WTC11 (cell line): ENCODE measurements around the gene ZNF394. TPM values are rescaled to one million over a fixed set of nuclear protein-coding genes. Genes with fewer than 3 reads are reported as not detected.

Source experiments
- ATAC-seq: fragments of 200-7000 bp; cut with Tn5 transposase; 2 replicates; pipeline ENCODE4 v1.10.0; 2021; ENCODE audit warnings: mild to moderate bottlenecking, moderate library complexity
- CTCF ChIA-PET: fragments of 300-600 bp; sonication (Branson Sonifier 250); formaldehyde crosslinking; loops from one replicate; lab custom pipeline; 2021; ENCODE audit warnings: antibody characterized with exemption; lab: Charles Lee
- POLR2A ChIA-PET: fragments of 350-600 bp; sonication (Branson Sonifier 250); formaldehyde crosslinking; loops from one replicate; lab custom pipeline; 2021; ENCODE audit warnings: antibody characterized with exemption; lab: Charles Lee
- DNase-seq: peaks from one replicate; pipeline ENCODE4 v3.0.0; 2021; ENCODE audit warnings: low spot score
- H3K27ac Mint-ChIP-seq: 2 replicates; pipeline ENCODE4 v1.8.0; 2021; ENCODE audit warnings: mixed read lengths
- H3K27me3 Mint-ChIP-seq: 2 replicates; pipeline ENCODE4 v1.8.0; 2021; ENCODE audit warnings: low read depth, mild to moderate bottlenecking, moderate library complexity, mixed read lengths
- H3K36me3 Mint-ChIP-seq: 2 replicates; pipeline ENCODE4 v1.8.0; 2021; ENCODE audit warnings: mixed read lengths
- H3K4me1 Mint-ChIP-seq: 2 replicates; pipeline ENCODE4 v1.8.0; 2022; ENCODE audit warnings: mixed read lengths
- H3K4me3 Mint-ChIP-seq: 2 replicates; pipeline ENCODE4 v1.8.0; 2021; ENCODE audit warnings: mild to moderate bottlenecking, moderate library complexity, mixed read lengths
- H3K9me3 Mint-ChIP-seq: 2 replicates; pipeline ENCODE4 v1.8.0; 2021; ENCODE audit warnings: mixed read lengths
- EMX1 ChIP-seq: fragments of 250-450 bp; sonication (Bioruptor Pico); IDR thresholded peaks from 2 replicates; pipeline ENCODE4 v1.8.0; 2021; ENCODE audit warnings: mild to moderate bottlenecking
- ESRRA ChIP-seq: sonication (generic); formaldehyde crosslinking; IDR thresholded peaks from 2 replicates; pipeline ENCODE4 v1.8.1; 2022; ENCODE audit warnings: mild to moderate bottlenecking, missing genetic modification reagents, borderline replicate concordance
- ETV6 ChIP-seq: sonication (generic); formaldehyde crosslinking; IDR thresholded peaks from 2 replicates; pipeline ENCODE4 v1.8.1; 2022; ENCODE audit warnings: mild to moderate bottlenecking, missing genetic modification reagents
- GRHL2 ChIP-seq: fragments of 250-450 bp; sonication (Bioruptor Pico); IDR thresholded peaks from 2 replicates; pipeline ENCODE4 v1.8.0; 2022; ENCODE audit warnings: mild to moderate bottlenecking, moderate library complexity; ENCODE audit not compliant: insufficient replicate concordance, severe bottlenecking
- NFE2L1 ChIP-seq: sonication (generic); formaldehyde crosslinking; IDR thresholded peaks from 2 replicates; pipeline ENCODE4 v1.8.1; 2023; ENCODE audit warnings: missing genetic modification reagents
- OVOL2 ChIP-seq: fragments of 250-450 bp; sonication (Bioruptor Pico); IDR thresholded peaks from 2 replicates; pipeline ENCODE4 v1.9.0; 2021; ENCODE audit warnings: mild to moderate bottlenecking, borderline replicate concordance
- PRRX2 ChIP-seq: fragments of 250-450 bp; sonication (Bioruptor Pico); IDR thresholded peaks from 2 replicates; pipeline ENCODE4 v1.8.0; 2021; ENCODE audit warnings: mild to moderate bottlenecking
- ZNF138 ChIP-seq: sonication (generic); formaldehyde crosslinking; conservative IDR thresholded peaks from 2 replicates; pipeline ENCODE4 v1.8.1; 2022; ENCODE audit warnings: mild to moderate bottlenecking, moderate library complexity, missing genetic modification reagents
- ZNF671 ChIP-seq: fragments of 250-450 bp; sonication (Bioruptor Pico); IDR thresholded peaks from 2 replicates; pipeline ENCODE4 v1.8.0; 2021; ENCODE audit warnings: mild to moderate bottlenecking
- total RNA-seq: library from RNA; stranded (reverse); gene quantifications from 3 replicates; pipeline ENCODE4 v1.2.3, GENCODE V29; 2021
- TF ChIP-seq, protein P1 (sequence below): sonication (generic); formaldehyde crosslinking; IDR thresholded peaks from 2 replicates; pipeline ENCODE4 v1.8.1; 2022; ENCODE audit warnings: mild to moderate bottlenecking, missing genetic modification reagents, moderate library complexity, borderline replicate concordance
- TF ChIP-seq, protein P2 (sequence below): sonication (generic); formaldehyde crosslinking; IDR thresholded peaks from 2 replicates; pipeline ENCODE4 v1.8.0; 2022; ENCODE audit warnings: mild to moderate bottlenecking, missing genetic modification reagents
- TF ChIP-seq, protein P3 (sequence below): sonication (generic); formaldehyde crosslinking; IDR thresholded peaks from 2 replicates; pipeline ENCODE4 v1.8.0; 2023; ENCODE audit warnings: missing genetic modification reagents
- TF ChIP-seq, protein P4 (sequence below): sonication (generic); formaldehyde crosslinking; IDR thresholded peaks from 2 replicates; pipeline ENCODE4 v1.8.1; 2022; ENCODE audit warnings: low read depth, mild to moderate bottlenecking, moderate library complexity, missing genetic modification reagents, borderline replicate concordance
- TF ChIP-seq, protein P5 (sequence below): sonication (generic); formaldehyde crosslinking; conservative IDR thresholded peaks from 2 replicates; pipeline ENCODE4 v1.8.1; 2022; ENCODE audit warnings: mild to moderate bottlenecking, missing genetic modification reagents
- TF ChIP-seq, protein P6 (sequence below): sonication (generic); formaldehyde crosslinking; IDR thresholded peaks from 2 replicates; pipeline ENCODE4 v1.8.1; 2023; ENCODE audit warnings: mild to moderate bottlenecking, moderate library complexity, missing genetic modification reagents
- TF ChIP-seq, protein P7 (sequence below): sonication (generic); formaldehyde crosslinking; conservative IDR thresholded peaks from 2 replicates; pipeline ENCODE4 v1.8.1; 2023; ENCODE audit warnings: mild to moderate bottlenecking, low read depth, missing genetic modification reagents, moderate library complexity

ZNF394 gene
- total RNA-seq, 1 experiment from 2014 or later, result 24.0 TPM

DNA sequence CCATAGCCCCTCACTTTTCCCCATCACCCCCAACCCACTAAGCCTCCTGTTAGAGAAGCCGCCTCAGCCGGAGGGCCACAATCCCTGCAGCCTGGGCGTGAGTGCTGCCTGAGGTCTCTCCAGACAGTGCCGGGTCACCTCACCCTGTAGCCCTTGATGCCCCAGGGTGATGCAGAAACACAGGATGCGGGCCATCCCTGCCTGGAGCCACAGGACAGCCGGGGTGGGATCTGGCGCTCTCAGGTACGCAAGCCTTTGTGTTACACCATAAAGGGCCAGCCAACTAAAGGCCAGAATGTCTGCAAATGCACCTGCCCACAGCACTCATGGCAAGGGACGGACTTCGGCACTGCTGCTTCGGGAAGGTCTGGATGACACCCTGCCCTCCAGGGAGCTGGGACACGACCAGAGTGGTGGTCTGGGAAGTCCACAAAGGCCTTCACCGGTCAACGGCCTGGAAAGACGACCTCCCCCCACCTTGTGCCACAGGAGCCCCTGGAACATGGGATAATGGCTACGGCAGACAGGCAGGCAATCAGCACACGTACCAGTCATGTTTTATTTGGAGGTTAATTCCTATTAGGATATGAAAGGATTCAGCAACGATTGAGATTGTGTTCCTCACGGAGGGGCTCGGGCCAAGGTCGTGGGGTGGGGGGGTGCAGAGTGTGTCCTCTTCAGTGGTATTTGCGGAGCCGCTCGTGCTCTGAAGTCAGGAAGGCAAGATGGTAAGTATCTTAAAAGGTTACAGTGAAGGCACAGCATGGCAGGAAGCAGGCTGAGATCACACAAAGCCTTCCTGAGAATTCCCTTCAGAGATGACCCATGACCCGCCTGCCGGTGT lies 42.2 kb downstream of the ZNF394 start (continued):
- TF ChIP-seq, protein P1, sequence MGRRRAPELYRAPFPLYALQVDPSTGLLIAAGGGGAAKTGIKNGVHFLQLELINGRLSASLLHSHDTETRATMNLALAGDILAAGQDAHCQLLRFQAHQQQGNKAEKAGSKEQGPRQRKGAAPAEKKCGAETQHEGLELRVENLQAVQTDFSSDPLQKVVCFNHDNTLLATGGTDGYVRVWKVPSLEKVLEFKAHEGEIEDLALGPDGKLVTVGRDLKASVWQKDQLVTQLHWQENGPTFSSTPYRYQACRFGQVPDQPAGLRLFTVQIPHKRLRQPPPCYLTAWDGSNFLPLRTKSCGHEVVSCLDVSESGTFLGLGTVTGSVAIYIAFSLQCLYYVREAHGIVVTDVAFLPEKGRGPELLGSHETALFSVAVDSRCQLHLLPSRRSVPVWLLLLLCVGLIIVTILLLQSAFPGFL, result no peak

DNA sequence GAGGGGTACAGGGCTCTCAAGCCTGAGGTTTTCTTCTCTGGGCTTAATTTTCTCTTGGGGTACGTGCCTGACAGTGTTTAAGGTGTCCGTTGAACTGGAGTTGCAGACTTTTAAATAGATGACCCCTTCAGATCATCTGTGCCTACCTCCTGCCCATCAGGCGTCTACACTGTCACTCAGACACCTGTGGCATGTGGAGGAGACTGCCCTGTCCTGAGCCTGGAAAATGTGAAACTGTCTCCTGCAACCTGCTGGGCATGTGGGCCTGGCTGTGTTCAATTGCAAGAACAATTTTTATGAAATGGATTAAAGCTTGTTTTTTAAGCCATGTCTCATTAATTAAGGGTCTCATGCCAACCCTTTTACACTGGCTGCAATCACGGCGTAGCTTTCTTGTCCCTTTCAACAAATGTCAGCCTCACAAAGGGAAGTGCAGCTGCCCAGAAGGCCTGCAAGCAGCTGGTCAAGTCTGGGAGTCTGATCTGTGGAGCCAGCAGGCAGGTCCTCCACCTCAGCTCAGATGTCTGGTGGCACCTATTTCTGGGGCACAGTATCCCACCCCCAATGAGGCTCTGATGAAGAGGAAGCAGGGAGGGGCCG lies 42.9 kb downstream of the ZNF394 start:
- ATAC-seq, result no peak
- Mint-ChIP-seq H3K27me3 (no peaks in the 10 kb centered on the region), H3K4me3 (no peak overlapping the region), H3K9me3 (peaks cover 13% of the 10 kb centered on the region), H3K4me1 (peaks cover 3% of the 10 kb centered on the region; the same call in 1 of the 2 replicates), H3K27ac (no peak overlapping the region), H3K36me3 (peaks cover 67% of the 10 kb centered on the region)
- ChIA-PET POLR2A (interaction anchor here (1.3 kb wide), 1 partner anchor 64 kb away, joined by 3 read pairs; no protein-coding TSS in a partner anchor), CTCF (no interaction called here)
- peak; percentile 45; the same call in 1 of the 2 replicates for TF ChIP-seq EMX1 (CRISPR knock-in tag)
- TF ChIP-seq, protein P2, sequence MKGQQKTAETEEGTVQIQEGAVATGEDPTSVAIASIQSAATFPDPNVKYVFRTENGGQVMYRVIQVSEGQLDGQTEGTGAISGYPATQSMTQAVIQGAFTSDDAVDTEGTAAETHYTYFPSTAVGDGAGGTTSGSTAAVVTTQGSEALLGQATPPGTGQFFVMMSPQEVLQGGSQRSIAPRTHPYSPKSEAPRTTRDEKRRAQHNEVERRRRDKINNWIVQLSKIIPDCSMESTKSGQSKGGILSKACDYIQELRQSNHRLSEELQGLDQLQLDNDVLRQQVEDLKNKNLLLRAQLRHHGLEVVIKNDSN (CRISPR knock-in tag), result no peak
- no peak for DNase-seq

DNA sequence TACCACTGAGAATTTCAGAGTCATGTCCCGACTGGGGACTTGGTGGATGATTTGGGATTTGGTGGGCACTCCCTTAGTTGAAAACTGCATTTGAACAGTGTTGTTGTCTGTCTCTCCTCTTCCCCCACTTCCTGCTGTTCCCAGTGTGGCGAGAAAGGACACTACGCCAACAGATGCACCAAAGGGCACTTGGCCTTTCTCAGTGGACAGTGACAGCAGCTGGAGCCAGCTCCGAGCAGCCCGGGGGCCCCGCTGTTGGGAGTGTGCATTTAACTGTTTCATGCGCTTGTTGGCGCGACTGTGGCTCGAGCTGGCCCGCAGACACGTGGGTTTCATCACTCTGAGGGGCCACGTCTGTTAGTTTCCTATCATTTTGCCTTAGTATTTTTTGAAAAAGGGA lies 43.8 kb downstream of the ZNF394 start:
- ATAC-seq, result no peak
- Mint-ChIP-seq H3K27me3 (no peaks in the 10 kb centered on the region), H3K4me3 (no peak overlapping the region), H3K36me3 (peaks cover 68% of the 10 kb centered on the region), H3K27ac (peak overlapping the region; percentile 49; the same call in 1 of the 2 replicates), H3K4me1 (peaks cover 3% of the 10 kb centered on the region; the same call in 1 of the 2 replicates), H3K9me3 (peaks cover 13% of the 10 kb centered on the region)
- ChIA-PET CTCF (interaction anchor here (1.2 kb wide), 1 partner anchor 9 kb away, joined by 3 read pairs; no protein-coding TSS in a partner anchor), POLR2A (interaction anchor here (0.5 to 1.3 kb wide), 4 partner anchors 10 to 1347 kb away, joined by 3 to 5 read pairs (median 3); partner anchors contain the start of genes BUD31 and PDAP1)
- DNase-seq, result no peak
- no peak for TF ChIP-seq ESRRA
- no peak for TF ChIP-seq ETV6 (CRISPR knock-in tag)
- no peak for TF ChIP-seq ZNF671

DNA sequence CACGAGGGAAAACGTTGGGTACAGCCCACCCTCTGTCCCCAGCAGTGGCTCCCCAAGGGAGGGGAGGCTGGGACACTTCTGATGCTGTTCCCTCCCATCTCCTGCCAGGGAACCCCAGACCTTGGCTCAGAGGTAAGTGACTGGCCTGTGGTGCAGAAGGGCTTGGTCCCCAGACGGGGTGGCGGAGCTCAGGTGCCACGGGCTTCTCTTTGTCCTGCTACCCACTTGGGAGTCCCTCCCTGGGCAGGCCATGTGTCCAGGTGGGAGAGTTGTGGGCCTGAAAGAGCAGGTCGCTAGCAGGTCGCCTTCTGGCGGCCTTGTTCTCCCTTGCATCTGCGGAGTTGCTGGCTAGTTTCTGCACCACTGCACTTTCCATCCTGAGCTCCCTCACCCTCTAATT lies 44.2 kb downstream of the ZNF394 start:
- ATAC-seq (no peak), DNase-seq (no peak)
- Mint-ChIP-seq H3K27me3 (no peaks in the 10 kb centered on the region), H3K27ac (peak overlapping the region; percentile 49; the same call in 1 of the 2 replicates), H3K4me3 (no peak overlapping the region), H3K4me1 (peaks cover 3% of the 10 kb centered on the region; the same call in 1 of the 2 replicates), H3K36me3 (peaks cover 69% of the 10 kb centered on the region), H3K9me3 (peaks cover 13% of the 10 kb centered on the region)
- POLR2A ChIA-PET, result interaction anchor here (0.5 to 1.4 kb wide), 6 partner anchors 9 to 1347 kb away, joined by 3 to 6 read pairs (median 4); partner anchors contain the start of genes BUD31, CPSF4, PDAP1 and PTCD1
- CTCF ChIA-PET, result interaction anchor here (1.2 to 1.5 kb wide), 2 partner anchors 8 to 47 kb away, joined by 3 to 4 read pairs; partner anchors contain the start of genes BUD31 and PDAP1
- no peak for TF ChIP-seq GRHL2 (CRISPR knock-in tag)
- TF ChIP-seq, protein P3, sequence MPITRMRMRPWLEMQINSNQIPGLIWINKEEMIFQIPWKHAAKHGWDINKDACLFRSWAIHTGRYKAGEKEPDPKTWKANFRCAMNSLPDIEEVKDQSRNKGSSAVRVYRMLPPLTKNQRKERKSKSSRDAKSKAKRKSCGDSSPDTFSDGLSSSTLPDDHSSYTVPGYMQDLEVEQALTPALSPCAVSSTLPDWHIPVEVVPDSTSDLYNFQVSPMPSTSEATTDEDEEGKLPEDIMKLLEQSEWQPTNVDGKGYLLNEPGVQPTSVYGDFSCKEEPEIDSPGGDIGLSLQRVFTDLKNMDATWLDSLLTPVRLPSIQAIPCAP (CRISPR knock-in tag), result no peak
- TF ChIP-seq, protein P4, sequence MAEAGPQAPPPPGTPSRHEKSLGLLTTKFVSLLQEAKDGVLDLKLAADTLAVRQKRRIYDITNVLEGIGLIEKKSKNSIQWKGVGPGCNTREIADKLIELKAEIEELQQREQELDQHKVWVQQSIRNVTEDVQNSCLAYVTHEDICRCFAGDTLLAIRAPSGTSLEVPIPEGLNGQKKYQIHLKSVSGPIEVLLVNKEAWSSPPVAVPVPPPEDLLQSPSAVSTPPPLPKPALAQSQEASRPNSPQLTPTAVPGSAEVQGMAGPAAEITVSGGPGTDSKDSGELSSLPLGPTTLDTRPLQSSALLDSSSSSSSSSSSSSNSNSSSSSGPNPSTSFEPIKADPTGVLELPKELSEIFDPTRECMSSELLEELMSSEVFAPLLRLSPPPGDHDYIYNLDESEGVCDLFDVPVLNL, result no peak
- TF ChIP-seq, protein P5, sequence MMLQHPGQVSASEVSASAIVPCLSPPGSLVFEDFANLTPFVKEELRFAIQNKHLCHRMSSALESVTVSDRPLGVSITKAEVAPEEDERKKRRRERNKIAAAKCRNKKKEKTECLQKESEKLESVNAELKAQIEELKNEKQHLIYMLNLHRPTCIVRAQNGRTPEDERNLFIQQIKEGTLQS (CRISPR knock-in tag), result no peak
- TF ChIP-seq ZNF138, result no peak
- no peak for TF ChIP-seq ETV6 (CRISPR knock-in tag)
- TF ChIP-seq, protein P1, result no peak
- TF ChIP-seq, protein P6, sequence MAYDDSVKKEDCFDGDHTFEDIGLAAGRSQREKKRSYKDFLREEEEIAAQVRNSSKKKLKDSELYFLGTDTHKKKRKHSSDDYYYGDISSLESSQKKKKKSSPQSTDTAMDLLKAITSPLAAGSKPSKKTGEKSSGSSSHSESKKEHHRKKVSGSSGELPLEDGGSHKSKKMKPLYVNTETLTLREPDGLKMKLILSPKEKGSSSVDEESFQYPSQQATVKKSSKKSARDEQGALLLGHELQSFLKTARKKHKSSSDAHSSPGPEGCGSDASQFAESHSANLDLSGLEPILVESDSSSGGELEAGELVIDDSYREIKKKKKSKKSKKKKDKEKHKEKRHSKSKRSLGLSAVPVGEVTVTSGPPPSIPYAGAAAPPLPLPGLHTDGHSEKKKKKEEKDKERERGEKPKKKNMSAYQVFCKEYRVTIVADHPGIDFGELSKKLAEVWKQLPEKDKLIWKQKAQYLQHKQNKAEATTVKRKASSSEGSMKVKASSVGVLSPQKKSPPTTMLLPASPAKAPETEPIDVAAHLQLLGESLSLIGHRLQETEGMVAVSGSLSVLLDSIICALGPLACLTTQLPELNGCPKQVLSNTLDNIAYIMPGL, result no peak
- no peak for TF ChIP-seq NFE2L1 (CRISPR knock-in tag)
- no peak for TF ChIP-seq PRRX2
- TF ChIP-seq, protein P7, sequence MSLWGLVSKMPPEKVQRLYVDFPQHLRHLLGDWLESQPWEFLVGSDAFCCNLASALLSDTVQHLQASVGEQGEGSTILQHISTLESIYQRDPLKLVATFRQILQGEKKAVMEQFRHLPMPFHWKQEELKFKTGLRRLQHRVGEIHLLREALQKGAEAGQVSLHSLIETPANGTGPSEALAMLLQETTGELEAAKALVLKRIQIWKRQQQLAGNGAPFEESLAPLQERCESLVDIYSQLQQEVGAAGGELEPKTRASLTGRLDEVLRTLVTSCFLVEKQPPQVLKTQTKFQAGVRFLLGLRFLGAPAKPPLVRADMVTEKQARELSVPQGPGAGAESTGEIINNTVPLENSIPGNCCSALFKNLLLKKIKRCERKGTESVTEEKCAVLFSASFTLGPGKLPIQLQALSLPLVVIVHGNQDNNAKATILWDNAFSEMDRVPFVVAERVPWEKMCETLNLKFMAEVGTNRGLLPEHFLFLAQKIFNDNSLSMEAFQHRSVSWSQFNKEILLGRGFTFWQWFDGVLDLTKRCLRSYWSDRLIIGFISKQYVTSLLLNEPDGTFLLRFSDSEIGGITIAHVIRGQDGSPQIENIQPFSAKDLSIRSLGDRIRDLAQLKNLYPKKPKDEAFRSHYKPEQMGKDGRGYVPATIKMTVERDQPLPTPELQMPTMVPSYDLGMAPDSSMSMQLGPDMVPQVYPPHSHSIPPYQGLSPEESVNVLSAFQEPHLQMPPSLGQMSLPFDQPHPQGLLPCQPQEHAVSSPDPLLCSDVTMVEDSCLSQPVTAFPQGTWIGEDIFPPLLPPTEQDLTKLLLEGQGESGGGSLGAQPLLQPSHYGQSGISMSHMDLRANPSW, result no peak
- TF ChIP-seq OVOL2, result no peak
